Mammary epithelial cell (primary cell): ENCODE results near the gene LEMD1.

Experiments used
- EZH2 ChIP-seq: IDR thresholded peaks from 2 replicates; pipeline ENCODE4 v1.6.1; 2012; ENCODE audit warnings: low read length, inconsistent platforms, borderline replicate concordance
- TF ChIP-seq, protein P1 (sequence below), 2 donors: IDR thresholded peaks in 1 of 2; conservative IDR thresholded peaks in 1 of 2; 2 replicates each; pipeline ENCODE4 v1.5.1; 2011 to 2012; ENCODE audit warnings: inconsistent platforms in 2 of 2, low read length in 2 of 2, mild to moderate bottlenecking in 2 of 2, control low read depth in 1 of 2, low read depth in 1 of 2; ENCODE audit not compliant: insufficient read depth in 1 of 2; ENCODE audit errors: extremely low read depth in 1 of 2

DNA sequence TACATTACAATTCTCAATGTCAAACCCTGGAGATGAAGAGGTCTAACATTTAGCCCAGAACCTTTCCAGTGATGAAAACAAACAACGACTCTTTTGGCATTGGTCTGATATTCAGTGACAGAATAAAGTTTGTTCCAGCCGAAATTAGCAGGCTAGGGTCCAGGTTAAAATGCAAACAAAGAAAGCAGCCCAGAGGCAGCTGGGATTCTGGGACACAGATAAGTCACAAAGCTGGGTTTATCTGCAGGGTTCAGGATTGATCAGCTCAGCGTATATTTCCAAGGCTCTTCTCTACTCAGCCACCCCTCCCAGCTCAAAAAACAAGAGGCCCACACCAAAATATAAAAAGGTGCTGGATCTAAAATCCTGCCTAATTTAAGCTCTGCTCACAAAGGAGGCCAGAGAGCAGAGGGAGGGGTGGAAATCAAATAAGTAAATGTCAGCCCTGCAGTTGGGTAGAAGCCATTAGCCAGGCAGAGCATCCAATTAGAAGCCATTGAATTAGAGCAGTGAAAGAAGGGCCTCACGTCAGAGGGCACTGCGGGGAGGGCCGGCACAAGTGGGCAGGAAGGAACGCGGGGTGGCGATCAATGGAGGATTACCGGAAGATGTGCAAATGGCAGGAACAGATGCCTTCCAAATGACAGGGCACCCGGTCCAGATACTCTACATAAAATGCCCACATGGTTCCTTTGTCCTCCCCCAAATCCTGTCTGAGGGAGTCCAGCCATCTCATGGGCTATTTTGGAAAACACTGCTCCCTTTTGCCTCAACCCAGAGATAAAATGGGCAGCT is 61.9 kb downstream of the LEMD1 start:
- TF ChIP-seq, protein P1, sequence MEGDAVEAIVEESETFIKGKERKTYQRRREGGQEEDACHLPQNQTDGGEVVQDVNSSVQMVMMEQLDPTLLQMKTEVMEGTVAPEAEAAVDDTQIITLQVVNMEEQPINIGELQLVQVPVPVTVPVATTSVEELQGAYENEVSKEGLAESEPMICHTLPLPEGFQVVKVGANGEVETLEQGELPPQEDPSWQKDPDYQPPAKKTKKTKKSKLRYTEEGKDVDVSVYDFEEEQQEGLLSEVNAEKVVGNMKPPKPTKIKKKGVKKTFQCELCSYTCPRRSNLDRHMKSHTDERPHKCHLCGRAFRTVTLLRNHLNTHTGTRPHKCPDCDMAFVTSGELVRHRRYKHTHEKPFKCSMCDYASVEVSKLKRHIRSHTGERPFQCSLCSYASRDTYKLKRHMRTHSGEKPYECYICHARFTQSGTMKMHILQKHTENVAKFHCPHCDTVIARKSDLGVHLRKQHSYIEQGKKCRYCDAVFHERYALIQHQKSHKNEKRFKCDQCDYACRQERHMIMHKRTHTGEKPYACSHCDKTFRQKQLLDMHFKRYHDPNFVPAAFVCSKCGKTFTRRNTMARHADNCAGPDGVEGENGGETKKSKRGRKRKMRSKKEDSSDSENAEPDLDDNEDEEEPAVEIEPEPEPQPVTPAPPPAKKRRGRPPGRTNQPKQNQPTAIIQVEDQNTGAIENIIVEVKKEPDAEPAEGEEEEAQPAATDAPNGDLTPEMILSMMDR (conservative IDR thresholded peaks at IDR 0.05 in 1 of 2, IDR thresholded peaks at IDR 0.05 in 1 of 2; ENCODE audit: extremely low read depth in 1 of 2, insufficient read depth in 1 of 2, low read depth in 1 of 2, low read length in 2 of 2): no peak
- no peak for TF ChIP-seq EZH2
